Suprapubic skin (tissue), 3 donors: ENCODE data around the gene ELAVL2.

Experiments
- CTCF ChIP-seq, 2 donors: fragments of 200-600 bp in 1 of 2; fragments of 450-650 bp in 1 of 2; sonication (generic) in 1 of 2; IDR thresholded peaks; one replicate each; pipeline ENCODE4 v1.5.1; 2016 to 2019; ENCODE audit warnings: antibody characterized with exemption in 2 of 2, mild to moderate bottlenecking in 1 of 2, moderate library complexity in 1 of 2
- POLR2AphosphoS5 ChIP-seq, 3 donors: sonication (generic); formaldehyde crosslinking; IDR thresholded peaks; one replicate each; pipeline ENCODE4 v1.6.1; 2017; ENCODE audit warnings: antibody characterized with exemption in 3 of 3

- no peak for TF ChIP-seq CTCF (IDR thresholded peaks at IDR 0.05)
- no peak for TF ChIP-seq POLR2AphosphoS5 (IDR thresholded peaks at IDR 0.05)
These were observed 24.2 kb upstream of the ELAVL2 start for GRCh38 chr9:23850242-23850689.
